ENCODE measurements around the gene EGR2.

DNA sequence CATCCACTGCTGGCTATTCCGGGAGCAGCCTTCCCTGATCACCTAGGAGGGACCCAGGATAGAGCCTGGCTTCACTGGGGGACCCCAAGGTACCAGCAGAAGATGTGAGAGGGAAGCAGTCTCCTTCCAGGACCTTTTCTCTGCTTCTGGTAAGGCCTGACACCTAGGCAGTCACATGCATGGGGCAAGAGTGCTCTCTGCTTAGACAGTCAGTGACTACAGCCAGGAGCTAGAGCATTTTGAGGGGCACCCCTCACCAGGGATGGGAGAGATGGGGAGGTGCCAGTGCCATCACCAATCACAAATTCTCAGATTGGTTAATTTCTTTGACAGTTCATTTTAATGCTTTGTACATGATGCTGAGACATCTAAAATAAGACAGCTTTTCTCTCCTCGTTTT, 25.6 kb downstream of the EGR2 start:
- TF ChIP-seq, protein P1, sequence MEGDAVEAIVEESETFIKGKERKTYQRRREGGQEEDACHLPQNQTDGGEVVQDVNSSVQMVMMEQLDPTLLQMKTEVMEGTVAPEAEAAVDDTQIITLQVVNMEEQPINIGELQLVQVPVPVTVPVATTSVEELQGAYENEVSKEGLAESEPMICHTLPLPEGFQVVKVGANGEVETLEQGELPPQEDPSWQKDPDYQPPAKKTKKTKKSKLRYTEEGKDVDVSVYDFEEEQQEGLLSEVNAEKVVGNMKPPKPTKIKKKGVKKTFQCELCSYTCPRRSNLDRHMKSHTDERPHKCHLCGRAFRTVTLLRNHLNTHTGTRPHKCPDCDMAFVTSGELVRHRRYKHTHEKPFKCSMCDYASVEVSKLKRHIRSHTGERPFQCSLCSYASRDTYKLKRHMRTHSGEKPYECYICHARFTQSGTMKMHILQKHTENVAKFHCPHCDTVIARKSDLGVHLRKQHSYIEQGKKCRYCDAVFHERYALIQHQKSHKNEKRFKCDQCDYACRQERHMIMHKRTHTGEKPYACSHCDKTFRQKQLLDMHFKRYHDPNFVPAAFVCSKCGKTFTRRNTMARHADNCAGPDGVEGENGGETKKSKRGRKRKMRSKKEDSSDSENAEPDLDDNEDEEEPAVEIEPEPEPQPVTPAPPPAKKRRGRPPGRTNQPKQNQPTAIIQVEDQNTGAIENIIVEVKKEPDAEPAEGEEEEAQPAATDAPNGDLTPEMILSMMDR (conservative IDR thresholded peaks at IDR 0.05), result no peak
- TF ChIP-seq ZFX (IDR thresholded peaks at IDR 0.05), result no peak

Measured in C4-2B (cell line).